Right cardiac atrium (tissue), 5 donors: Measurements from ENCODE around the gene PEX10. TPM values are rescaled to one million over a fixed set of nuclear protein-coding genes. Genes with fewer than 3 reads are reported as not detected.

Source experiments
- ATAC-seq, 2 donors: fragments of 200-7000 bp; cut with Tn5 transposase; one replicate each; pipeline versions ENCODE4 v1.8.0 to v1.9.1; 2020; ENCODE audit warnings: moderate library complexity in 2 of 2, mild to moderate bottlenecking in 1 of 2
- DNase-seq, 3 donors: peaks; one replicate each; pipeline ENCODE4 v3.0.0-alpha.2; 2020
- H3K27ac ChIP-seq: one replicate; pipeline ENCODE4 v1.5.1; 2013; ENCODE audit warnings: mild to moderate bottlenecking, low read length, control low read depth, moderate library complexity
- H3K27me3 ChIP-seq: one replicate; pipeline ENCODE4 v1.6.1; 2013; ENCODE audit not compliant: control insufficient read depth, insufficient read depth
- H3K4me1 ChIP-seq: one replicate; pipeline ENCODE4 v1.6.1; 2013; ENCODE audit warnings: low read length; ENCODE audit not compliant: control insufficient read depth, insufficient read depth
- H3K4me3 ChIP-seq: one replicate; pipeline ENCODE4 v1.5.1; 2013; ENCODE audit warnings: low read length, control low read depth
- H3K9me3 ChIP-seq: one replicate; pipeline ENCODE4 v1.6.1; 2013; ENCODE audit warnings: low read length; ENCODE audit not compliant: control insufficient read depth
- WGBS: extraction: QIAGEN DNeasy Blood & Tissue Kit; methylation state at CpG from one replicate; pipeline ENCODE4 v1.1.7; 2013; 5-methylcytosine and 5-hydroxymethylcytosine counted together
- intact Hi-C, 4 donors: fragments of 100-400 bp; cut with DNase I; formaldehyde crosslinking; loops; one replicate each; pipeline versions ENCODE4 v1.11.0 to v1.14.0; 2022 to 2023
- polyA plus RNA-seq: library from polyadenylated mRNA; stranded (reverse); fragments of 200-250 nt; gene quantifications from one replicate; pipeline ENCODE4 v1.2.3, GENCODE V29; 2013
- total RNA-seq, 4 donors: library from RNA; stranded (reverse); fragmentation: NEBNext Ultra II Directional; extraction: Animal tissue kit (Norgen Biotek cat#: 25700); gene quantifications; one replicate each; pipeline ENCODE4 v1.2.1, GENCODE V29; 2021
- donor health status: healthy with polysubstance abuse.
- donor health status: DM: no; HTN: yes; CAD: no.
- donor health status: DM: no; HTN: no; CAD: no.
- donor health status: DM: no; HTN: yes; CAD: no; lungs with severe emphysema.
- donor health status: DM: yes; HTN: yes; CAD: no.

The PEX10 gene
- total and polyA plus RNA-seq, 5 donors, result 11.4 to 16.0 (median 14.1) TPM

GRCh38 chr1:2388004-2388913 is 24.1 kb downstream of the PEX10 start:
- Histone ChIP-seq H3K27ac (no peak overlapping the region), H3K4me1 (peaks cover 5% of the 10 kb centered on the region), H3K4me3 (no peak overlapping the region), H3K27me3 (no peaks in the 10 kb centered on the region), H3K9me3 (no peaks in the 10 kb centered on the region)
- WGBS, result 95% methylated on average over 32 of the region's 32 CpGs
- intact Hi-C loops, result no loop called here
- no peak for ATAC-seq
- DNase-seq, result peak; percentile 9 to 53 (median 45)

- Histone ChIP-seq H3K4me3 (no peak overlapping the region), H3K9me3 (no peaks in the 10 kb centered on the region), H3K27ac (no peak overlapping the region), H3K27me3 (no peaks in the 10 kb centered on the region), H3K4me1 (no peaks in the 10 kb centered on the region)
- intact Hi-C loops, result no loop called here
- peak in 2 of 3 donors; percentile 12 to 37 for DNase-seq
- WGBS, result 94% methylated on average over 30 of the region's 30 CpGs
- ATAC-seq, result no peak
These were observed 25.4 kb downstream of the PEX10 start for GRCh38 chr1:2386636-2387611.

- ATAC-seq, result no peak
- Histone ChIP-seq H3K27me3 (no peaks in the 10 kb centered on the region), H3K4me1 (no peaks in the 10 kb centered on the region), H3K4me3 (no peak overlapping the region), H3K9me3 (no peaks in the 10 kb centered on the region), H3K27ac (no peak overlapping the region)
- peak; percentile 7 to 52 (median 37) for DNase-seq
- 91% methylated on average over 19 of the region's 19 CpGs for WGBS
- intact Hi-C loops, result no loop called here
These were observed 26.6 kb downstream of the PEX10 start for GRCh38 chr1:2385606-2386280.

- Histone ChIP-seq H3K27me3 (no peaks in the 10 kb centered on the region), H3K4me3 (no peak overlapping the region), H3K27ac (no peak overlapping the region), H3K9me3 (no peaks in the 10 kb centered on the region), H3K4me1 (no peaks in the 10 kb centered on the region)
- intact Hi-C loops, result no loop called here
- WGBS, result 77% methylated on average over 41 of the region's 41 CpGs
- ATAC-seq, result no peak
- DNase-seq, result peak; percentile 12 to 62 (median 45)
These were observed 27.4 kb downstream of the PEX10 start for GRCh38 chr1:2384941-2385481.

GRCh38 chr1:2384130-2384860 is 28.1 kb downstream of the PEX10 start:
- peak in 1 of 3 donors; percentile 46 for DNase-seq
- Histone ChIP-seq H3K4me3 (no peak overlapping the region), H3K27ac (no peak overlapping the region), H3K27me3 (no peaks in the 10 kb centered on the region), H3K4me1 (no peaks in the 10 kb centered on the region), H3K9me3 (no peaks in the 10 kb centered on the region)
- intact Hi-C loops, result no loop called here
- WGBS, result 92% methylated on average over 21 of the region's 21 CpGs
- ATAC-seq, result no peak

- Histone ChIP-seq H3K27me3 (no peaks in the 10 kb centered on the region), H3K27ac (no peak overlapping the region), H3K4me3 (no peak overlapping the region), H3K4me1 (no peaks in the 10 kb centered on the region), H3K9me3 (no peaks in the 10 kb centered on the region)
- ATAC-seq (no peak), DNase-seq (peak in 2 of 3 donors; percentile 7 to 40)
- WGBS, result 81% methylated on average over 14 of the region's 14 CpGs
- intact Hi-C loops, result loop anchor here in 2 of 4 donors (2.0 kb wide), 2 partner anchors 187 to 189 kb away; partner anchors contain the start of gene FAAP20 (in 1 of the 2)
These were observed 28.8 kb downstream of the PEX10 start for GRCh38 chr1:2383576-2383975.

- no peaks in the 10 kb centered on the region for H3K4me1 ChIP-seq
- DNase-seq (peak; percentile 36 to 74 (median 66)), ATAC-seq (peak; percentile 7 to 22)
- WGBS, result 56% methylated on average over 13 of the region's 13 CpGs
- H3K4me3 ChIP-seq, result no peak overlapping the region
- intact Hi-C loops, result loop anchor here in 2 of 4 donors (2.0 kb wide), 2 partner anchors 186 to 188 kb away; partner anchors contain the start of gene FAAP20 (in 1 of the 2)
- no peaks in the 10 kb centered on the region for H3K27me3 ChIP-seq
- no peaks in the 10 kb centered on the region for H3K9me3 ChIP-seq
- H3K27ac ChIP-seq, result no peak overlapping the region
These were observed 29.6 kb downstream of the PEX10 start for GRCh38 chr1:2382621-2383361.

- no peaks in the 10 kb centered on the region for H3K9me3 ChIP-seq
- H3K4me3 ChIP-seq, result no peak overlapping the region
- DNase-seq (peak; percentile 89 to 95 (median 94)), ATAC-seq (peak; percentile 94 to 95)
- H3K27ac ChIP-seq, result no peak overlapping the region
- 47% methylated on average over 28 of the region's 28 CpGs for WGBS
- no peaks in the 10 kb centered on the region for H3K27me3 ChIP-seq
- intact Hi-C loops, result loop anchor here (2.0 kb wide), 2 partner anchors 185 to 187 kb away; partner anchors contain the start of gene FAAP20 (in 3 of the 4)
- H3K4me1 ChIP-seq, result no peaks in the 10 kb centered on the region
These were observed 30.4 kb downstream of the PEX10 start for GRCh38 chr1:2381741-2382620.
